Measurements from ENCODE around the gene CAT.

The CAT gene

GRCh38 chr11:34444428-34444827 is 5.7 kb downstream of the CAT start:
- H3K79me2 ChIP-seq (ENCODE audit: control insufficient read depth, low read length), result peaks cover 12% of the 10 kb centered on the region
- TF ChIP-seq EZH2phosphoT487 (IDR thresholded peaks at IDR 0.05; ENCODE audit: borderline replicate concordance, low read length) (no peak), CTCF (IDR thresholded peaks at IDR 0.05; ENCODE audit: low read depth, low read length, poor library complexity, severe bottlenecking) (no peak)
- H3K4me2 ChIP-seq (ENCODE audit: low read length), result no peak overlapping the region

DNA sequence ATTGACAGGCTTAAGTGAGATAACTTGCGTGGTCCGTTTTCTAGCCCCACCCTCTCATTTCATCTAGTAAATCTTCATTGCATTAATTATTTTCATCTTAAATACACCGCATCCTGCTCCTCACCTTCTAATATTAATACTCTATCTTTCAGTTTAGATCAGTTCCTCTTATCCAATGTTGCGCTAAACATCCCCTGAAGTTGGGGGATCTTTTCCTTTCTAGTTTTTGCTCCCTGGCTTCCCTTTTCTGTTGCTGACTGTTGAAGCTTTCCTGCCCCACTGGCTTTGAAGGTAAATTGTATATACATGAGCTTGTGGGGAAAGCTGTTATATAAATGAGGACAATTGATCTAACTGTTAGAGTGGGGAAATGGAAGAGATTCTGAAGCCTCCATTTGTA is 7.2 kb downstream of the CAT start:
- H3K79me2 ChIP-seq (ENCODE audit: control insufficient read depth, low read length), result peaks cover under 1% of the 10 kb centered on the region
- H3K9me3 ChIP-seq (ENCODE audit: control insufficient read depth, insufficient read depth, low read length), result no peaks in the 10 kb centered on the region
- TF ChIP-seq CTCF (IDR thresholded peaks at IDR 0.05; ENCODE audit: low read depth, low read length, poor library complexity, severe bottlenecking) (no peak), EZH2phosphoT487 (IDR thresholded peaks at IDR 0.05; ENCODE audit: borderline replicate concordance, low read length) (no peak)
- no peak overlapping the region for H3K4me2 ChIP-seq (ENCODE audit: low read length)
- peaks cover 42% of the 10 kb centered on the region for H3K4me1 ChIP-seq (ENCODE audit: control insufficient read depth, low read length)
- H3K27ac ChIP-seq (ENCODE audit: low read depth, low read length), result no peak overlapping the region
- no peaks in the 10 kb centered on the region for H3K27me3 ChIP-seq (ENCODE audit: control insufficient read depth, low read length)
- no peaks in the 10 kb centered on the region for H3K9me2 ChIP-seq (replicated peaks; ENCODE audit: control insufficient read depth, low read length)
- peaks cover 8% of the 10 kb centered on the region; the same call in 1 of the 2 replicates for H3K36me3 ChIP-seq (ENCODE audit: control insufficient read depth, low read length)
- no peak overlapping the region for H3K4me3 ChIP-seq (ENCODE audit: low read length)
- H4K20me1 ChIP-seq (ENCODE audit: control insufficient read depth, insufficient read depth, low read depth, low read length), result no peaks in the 10 kb centered on the region
- H3F3A ChIP-seq (ENCODE audit: control insufficient read depth, insufficient read depth), result no peaks in the 10 kb centered on the region

More at GRCh38 chr11:34444428-34444827, 5.7 kb downstream of the CAT start:
- no peak overlapping the region for H3K27ac ChIP-seq (ENCODE audit: low read depth, low read length)
- 0 out of 2 replicates have a peak, but pooled peaks cover 3% of the 10 kb centered on the region for H3K36me3 ChIP-seq (ENCODE audit: control insufficient read depth, low read length)
- H3F3A ChIP-seq (ENCODE audit: control insufficient read depth, insufficient read depth), result no peaks in the 10 kb centered on the region
- H3K27me3 ChIP-seq (ENCODE audit: control insufficient read depth, low read length), result no peaks in the 10 kb centered on the region
- no peaks in the 10 kb centered on the region for H4K20me1 ChIP-seq (ENCODE audit: control insufficient read depth, insufficient read depth, low read depth, low read length)
- H3K4me3 ChIP-seq (ENCODE audit: low read length), result no peak overlapping the region
- H3K9me2 ChIP-seq (replicated peaks; ENCODE audit: control insufficient read depth, low read length), result no peaks in the 10 kb centered on the region
- peaks cover 50% of the 10 kb centered on the region for H3K4me1 ChIP-seq (ENCODE audit: control insufficient read depth, low read length)
- H3K9me3 ChIP-seq (ENCODE audit: control insufficient read depth, insufficient read depth, low read length), result no peaks in the 10 kb centered on the region

DNA sequence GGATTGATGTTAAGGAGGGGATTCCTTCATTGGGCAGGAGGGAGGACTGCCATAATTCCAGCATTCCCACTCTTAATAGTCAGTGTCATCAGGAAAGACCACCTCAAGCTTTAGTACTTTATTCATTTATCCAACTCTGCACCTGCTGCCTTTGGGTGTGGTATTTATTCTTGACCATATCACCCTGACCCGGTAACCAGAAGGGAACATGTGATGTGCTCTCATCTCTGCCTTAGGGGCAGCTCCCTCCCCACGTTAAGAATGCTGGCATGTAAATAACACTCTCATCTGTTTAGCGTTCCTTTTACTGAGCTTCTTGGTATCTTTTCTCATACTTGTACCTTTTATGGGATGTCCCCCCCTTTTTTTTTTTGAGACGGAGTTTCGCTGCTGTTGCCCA is 7.7 kb downstream of the CAT start:
- H3K27ac ChIP-seq (ENCODE audit: low read depth, low read length), result no peak overlapping the region
- no peaks in the 10 kb centered on the region for H3K9me2 ChIP-seq (replicated peaks; ENCODE audit: control insufficient read depth, low read length)
- no peak overlapping the region for H3K4me3 ChIP-seq (ENCODE audit: low read length)
- H3K79me2 ChIP-seq (ENCODE audit: control insufficient read depth, low read length), result no peaks in the 10 kb centered on the region
- H3K4me2 ChIP-seq (ENCODE audit: low read length), result no peak overlapping the region
- TF ChIP-seq EZH2phosphoT487 (IDR thresholded peaks at IDR 0.05; ENCODE audit: borderline replicate concordance, low read length) (no peak), CTCF (IDR thresholded peaks at IDR 0.05; ENCODE audit: low read depth, low read length, poor library complexity, severe bottlenecking) (no peak)
- H3K4me1 ChIP-seq (ENCODE audit: control insufficient read depth, low read length), result peaks cover 42% of the 10 kb centered on the region
- H4K20me1 ChIP-seq (ENCODE audit: control insufficient read depth, insufficient read depth, low read depth, low read length), result no peaks in the 10 kb centered on the region
- no peaks in the 10 kb centered on the region for H3K9me3 ChIP-seq (ENCODE audit: control insufficient read depth, insufficient read depth, low read length)
- H3K36me3 ChIP-seq (ENCODE audit: control insufficient read depth, low read length), result peaks cover 10% of the 10 kb centered on the region; the same call in 1 of the 2 replicates
- H3F3A ChIP-seq (ENCODE audit: control insufficient read depth, insufficient read depth), result no peaks in the 10 kb centered on the region
- H3K27me3 ChIP-seq (ENCODE audit: control insufficient read depth, low read length), result no peaks in the 10 kb centered on the region
